CD4-positive, alpha-beta memory T cell (primary cell): ENCODE data around the gene CDC42BPB. TPM values are rescaled to one million over a fixed set of nuclear protein-coding genes. Genes with fewer than 3 reads are reported as not detected.

ENCODE experiments used
- CTCF ChIA-PET: fragments of 350-600 bp; sonication (Branson Sonifier 250); formaldehyde crosslinking; loops from one replicate; lab custom pipeline; 2021; ENCODE audit warnings: inconsistent platforms; ENCODE audit not compliant: partially characterized antibody; lab: Charles Lee
- POLR2A ChIA-PET: fragments of 350-600 bp; sonication (Branson Sonifier 250); formaldehyde crosslinking; loops from one replicate; lab custom pipeline; 2021; ENCODE audit not compliant: partially characterized antibody; lab: Charles Lee
- DNase-seq, 5 donors: peaks; one replicate each; pipeline versions ENCODE4 v3.0.0 to v3.0.0-alpha.2; 2020 to 2022; ENCODE audit warnings: mixed read lengths in 1 of 5
- H3K27ac ChIP-seq: one replicate; pipeline ENCODE4 v1.7.0; 2013; ENCODE audit warnings: low read depth, low read length
- H3K27me3 ChIP-seq: 2 replicates; pipeline ENCODE4 v1.7.0; 2013; ENCODE audit warnings: mild to moderate bottlenecking, low read length, moderate library complexity; ENCODE audit not compliant: insufficient read depth
- H3K36me3 ChIP-seq: 2 replicates; pipeline ENCODE4 v1.7.0; 2013; ENCODE audit warnings: mild to moderate bottlenecking, low read length, moderate library complexity; ENCODE audit not compliant: insufficient read depth
- H3K4me1 ChIP-seq: 2 replicates; pipeline ENCODE4 v1.7.0; 2013; ENCODE audit warnings: mild to moderate bottlenecking, low read length, moderate library complexity; ENCODE audit not compliant: insufficient read depth
- H3K4me3 ChIP-seq, 2 donors: one replicate each; pipeline ENCODE4 v1.7.0; 2013; ENCODE audit warnings: low read length in 2 of 2, mild to moderate bottlenecking in 1 of 2
- H3K9me3 ChIP-seq, 2 donors: one replicate each; pipeline ENCODE4 v1.7.0; 2013; ENCODE audit warnings: low read length in 2 of 2, control low read depth in 1 of 2; ENCODE audit not compliant: control insufficient read depth in 1 of 2
- H3K27ac Mint-ChIP-seq, 7 donors: one replicate each; pipeline ENCODE4 v1.8.0; 2020 to 2021; ENCODE audit warnings: mixed read lengths in 7 of 7, mild to moderate bottlenecking in 6 of 7, inconsistent platforms in 3 of 7, moderate library complexity in 3 of 7
- H3K27me3 Mint-ChIP-seq, 2 donors: one replicate each; pipeline ENCODE4 v1.8.0; 2020 to 2021; ENCODE audit warnings: mixed read lengths in 2 of 2
- H3K36me3 Mint-ChIP-seq, 2 donors: one replicate each; pipeline ENCODE4 v1.8.0; 2020 to 2021; ENCODE audit warnings: mixed read lengths in 2 of 2, inconsistent platforms in 1 of 2, mild to moderate bottlenecking in 1 of 2
- H3K4me1 Mint-ChIP-seq, 4 donors: one replicate each; pipeline ENCODE4 v1.8.0; 2020 to 2021; ENCODE audit warnings: mixed read lengths in 4 of 4, mild to moderate bottlenecking in 1 of 4
- H3K4me3 Mint-ChIP-seq, 8 donors: one replicate each; pipeline ENCODE4 v1.8.0; 2020 to 2021; ENCODE audit warnings: mixed read lengths in 8 of 8, mild to moderate bottlenecking in 7 of 8, moderate library complexity in 6 of 8, inconsistent platforms in 3 of 8
- H3K9me3 Mint-ChIP-seq, 8 donors: one replicate each; pipeline ENCODE4 v1.8.0; 2020 to 2021; ENCODE audit warnings: mixed read lengths in 8 of 8, mild to moderate bottlenecking in 5 of 8, inconsistent platforms in 3 of 8, moderate library complexity in 1 of 8
- intact Hi-C: fragments of 100-400 bp; cut with micrococcal nuclease; formaldehyde crosslinking; loops from one replicate; pipeline ENCODE4 v1.15.1; 2023
- polyA plus RNA-seq, 2 donors: library from polyadenylated mRNA; unstranded; fragments of 300-500 nt; fragmentation: Illumina TruSeq; gene quantifications; one replicate each; pipeline ENCODE4 v1.2.3, GENCODE V29; 2021
- total RNA-seq, 2 experiments: library from RNA; stranded (reverse); gene quantifications; one replicate each; pipeline ENCODE4 v1.2.3, GENCODE V29; 2021

CDC42BPB gene
- total and polyA plus RNA-seq, 4 experiments from 2014 or later: 0.02 to 8.4 (median 4.1) TPM

DNA sequence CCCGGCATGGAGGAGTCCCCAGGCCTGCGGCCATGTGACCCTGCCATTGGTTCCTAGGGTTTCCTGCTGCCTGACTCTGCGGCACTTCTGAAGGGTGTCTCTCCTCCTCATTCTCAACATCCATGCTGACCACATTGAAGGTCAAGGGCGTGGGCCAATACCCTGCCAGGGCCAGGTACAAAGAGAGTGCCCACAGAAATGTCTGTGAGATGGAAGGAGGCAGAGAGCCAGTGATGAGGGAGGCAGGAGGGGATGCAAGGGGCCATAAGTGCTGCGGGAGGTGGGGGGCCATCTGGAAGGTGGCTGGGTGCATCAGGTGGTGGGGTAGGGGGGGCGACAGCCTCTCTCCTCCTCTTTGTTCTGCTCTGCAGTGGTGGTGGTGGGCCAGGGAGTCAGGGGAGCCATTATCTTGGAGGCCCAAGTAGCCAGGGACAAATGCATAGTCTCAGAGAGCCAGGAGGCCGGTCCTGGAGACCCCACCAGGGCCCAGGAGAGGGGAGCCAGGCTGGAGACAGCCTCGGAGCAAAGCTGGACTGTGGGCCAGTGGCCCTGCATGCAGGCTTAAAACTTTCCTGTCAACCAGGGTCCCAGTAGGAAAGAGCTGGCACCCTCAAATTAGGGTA lies 13.0 kb upstream of the CDC42BPB start:
- Histone ChIP-seq H3K9me3 (no peaks in the 10 kb centered on the region), H3K27me3 (no peaks in the 10 kb centered on the region), H3K4me3 (no peak overlapping the region), H3K27ac (no peak overlapping the region), H3K36me3 (no peaks in the 10 kb centered on the region), H3K4me1 (peaks cover 5% of the 10 kb centered on the region)
- H3K9me3 Mint-ChIP-seq: no peaks in the 10 kb centered on the region
- POLR2A ChIA-PET: no interaction called here
- H3K4me1 Mint-ChIP-seq: peaks cover 0 to 5% (median 0%) of the 10 kb centered on the region in 4 donors
- H3K4me3 Mint-ChIP-seq: no peak overlapping the region
- no peaks in the 10 kb centered on the region for H3K36me3 Mint-ChIP-seq
- H3K27me3 Mint-ChIP-seq: peaks cover 1 to 4% of the 10 kb centered on the region in 2 donors
- H3K27ac Mint-ChIP-seq: no peak overlapping the region
- no peak for DNase-seq
- intact Hi-C loops: no loop called here
- CTCF ChIA-PET: no interaction called here

- CTCF ChIA-PET: interaction anchor here (1.0 to 1.7 kb wide), 3 partner anchors 9 to 36 kb away, joined by 3 to 4 read pairs (median 3); no protein-coding TSS in a partner anchor
These were observed 11.2 kb upstream of the CDC42BPB start for GRCh38 chr14:103068351-103069073.

DNA sequence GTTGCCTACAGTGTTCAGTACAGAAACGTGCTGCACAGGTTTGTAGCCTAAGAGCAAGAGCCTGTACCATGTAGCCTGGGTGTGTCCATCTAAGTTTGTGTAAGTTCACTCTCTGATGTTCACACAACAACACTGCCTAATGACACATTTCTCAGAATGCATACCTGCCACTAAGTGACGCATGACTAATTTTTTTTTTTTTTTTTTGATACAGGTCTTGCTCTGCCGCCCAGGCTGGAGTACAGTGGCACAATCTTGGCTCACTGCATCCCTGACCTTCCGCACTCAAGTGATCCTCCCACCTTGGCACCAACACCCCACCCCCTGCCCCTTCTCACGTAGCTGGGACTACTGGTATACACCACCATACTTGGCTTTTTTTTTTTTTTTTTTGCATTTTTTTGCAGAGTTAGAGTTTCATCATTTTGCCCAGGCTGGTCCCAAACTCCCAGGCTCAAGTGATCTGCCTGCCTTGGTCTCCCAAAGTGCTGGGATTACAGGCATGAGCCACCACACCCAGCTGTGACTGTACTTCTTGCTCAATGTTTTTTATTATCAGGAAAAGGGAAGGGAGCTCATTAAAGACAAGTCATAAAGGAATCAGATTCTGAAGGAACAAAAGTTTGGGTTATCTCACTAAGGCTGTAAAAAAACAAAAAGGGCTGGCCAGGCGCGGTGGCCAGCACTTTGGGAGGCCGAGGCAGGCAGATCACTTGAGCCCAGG lies 10.0 kb upstream of the CDC42BPB start:
- intact Hi-C loops: no loop called here
- Mint-ChIP-seq H3K4me1 (no peaks in the 10 kb centered on the region), H3K9me3 (no peaks in the 10 kb centered on the region), H3K27me3 (peaks cover 1% of the 10 kb centered on the region in 2 donors), H3K36me3 (no peaks in the 10 kb centered on the region), H3K4me3 (no peak overlapping the region), H3K27ac (no peak overlapping the region)
- DNase-seq: no peak
- H3K4me3 ChIP-seq: no peak overlapping the region
- no peaks in the 10 kb centered on the region for H3K4me1 ChIP-seq
- ChIA-PET POLR2A (no interaction called here), CTCF (interaction anchor here (0.8 to 1.7 kb wide), 3 partner anchors 10 to 38 kb away, joined by 3 to 4 read pairs (median 3); no protein-coding TSS in a partner anchor)
- H3K27me3 ChIP-seq: no peaks in the 10 kb centered on the region
- no peaks in the 10 kb centered on the region for H3K36me3 ChIP-seq
- no peaks in the 10 kb centered on the region for H3K9me3 ChIP-seq
- no peak overlapping the region for H3K27ac ChIP-seq

More at GRCh38 chr14:103068351-103069073, 11.2 kb upstream of the CDC42BPB start:
- Histone ChIP-seq H3K27me3 (no peaks in the 10 kb centered on the region), H3K9me3 (no peaks in the 10 kb centered on the region), H3K4me1 (no peaks in the 10 kb centered on the region), H3K4me3 (no peak overlapping the region), H3K27ac (no peak overlapping the region), H3K36me3 (no peaks in the 10 kb centered on the region)
- POLR2A ChIA-PET: no interaction called here
- intact Hi-C loops: no loop called here
- Mint-ChIP-seq H3K27me3 (peaks cover 1% of the 10 kb centered on the region in 2 donors), H3K4me1 (no peaks in the 10 kb centered on the region), H3K9me3 (no peaks in the 10 kb centered on the region), H3K4me3 (no peak overlapping the region), H3K27ac (no peak overlapping the region), H3K36me3 (no peaks in the 10 kb centered on the region)
- no peak for DNase-seq

- no peak for DNase-seq
- no peaks in the 10 kb centered on the region for H3K36me3 ChIP-seq
- ChIA-PET CTCF (no interaction called here), POLR2A (no interaction called here)
- H3K27ac Mint-ChIP-seq: no peak overlapping the region
- H3K4me1 Mint-ChIP-seq: no peaks in the 10 kb centered on the region
- no peaks in the 10 kb centered on the region for H3K4me1 ChIP-seq
- no peaks in the 10 kb centered on the region for H3K9me3 ChIP-seq
- no peaks in the 10 kb centered on the region for H3K9me3 Mint-ChIP-seq
- H3K4me3 Mint-ChIP-seq: no peak overlapping the region
- H3K36me3 Mint-ChIP-seq: no peaks in the 10 kb centered on the region
- no peaks in the 10 kb centered on the region for H3K27me3 ChIP-seq
- no peak overlapping the region for H3K4me3 ChIP-seq
- intact Hi-C loops: no loop called here
- no peak overlapping the region for H3K27ac ChIP-seq
- peaks cover 1% of the 10 kb centered on the region in 2 donors for H3K27me3 Mint-ChIP-seq
These were observed 9.1 kb upstream of the CDC42BPB start for GRCh38 chr14:103066399-103066798.

DNA sequence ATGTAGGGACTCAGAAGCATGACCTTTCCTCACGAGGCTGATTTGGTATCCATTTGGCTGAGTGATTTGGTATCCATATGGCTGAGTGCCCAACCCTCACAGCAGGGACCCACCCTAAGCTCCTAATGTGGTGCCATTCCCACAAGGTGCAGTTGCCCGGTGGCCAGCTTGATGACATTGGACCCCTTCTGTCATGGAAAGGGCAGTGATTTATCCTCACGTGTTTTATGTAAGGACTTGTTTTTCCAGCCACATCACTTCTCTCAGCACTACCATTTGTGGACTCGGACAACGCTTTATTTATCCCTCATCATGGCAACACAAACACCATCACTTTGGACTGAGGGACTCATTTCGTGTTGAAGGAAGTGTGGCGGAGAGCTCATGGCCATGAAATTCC lies 8.5 kb upstream of the CDC42BPB start:
- DNase-seq: no peak
- H3K27ac Mint-ChIP-seq: no peak overlapping the region
- H3K27me3 Mint-ChIP-seq: peaks cover 1% of the 10 kb centered on the region in 2 donors
- H3K36me3 Mint-ChIP-seq: no peaks in the 10 kb centered on the region
- intact Hi-C loops: no loop called here
- Histone ChIP-seq H3K9me3 (no peaks in the 10 kb centered on the region), H3K4me1 (no peaks in the 10 kb centered on the region), H3K27me3 (no peaks in the 10 kb centered on the region), H3K36me3 (no peaks in the 10 kb centered on the region), H3K4me3 (no peak overlapping the region), H3K27ac (no peak overlapping the region)
- CTCF ChIA-PET: interaction anchor here (0.5 kb wide), 1 partner anchor 37 kb away, joined by 3 read pairs; no protein-coding TSS in a partner anchor
- H3K4me3 Mint-ChIP-seq: no peak overlapping the region
- POLR2A ChIA-PET: no interaction called here
- H3K9me3 Mint-ChIP-seq: no peaks in the 10 kb centered on the region
- no peaks in the 10 kb centered on the region for H3K4me1 Mint-ChIP-seq

- H3K4me3 ChIP-seq: no peak overlapping the region
- H3K36me3 Mint-ChIP-seq: no peaks in the 10 kb centered on the region
- H3K4me3 Mint-ChIP-seq: no peak overlapping the region
- H3K9me3 ChIP-seq: no peaks in the 10 kb centered on the region
- peaks cover 1% of the 10 kb centered on the region in 2 donors for H3K27me3 Mint-ChIP-seq
- no peak for DNase-seq
- no peaks in the 10 kb centered on the region for H3K27me3 ChIP-seq
- no peaks in the 10 kb centered on the region for H3K9me3 Mint-ChIP-seq
- intact Hi-C loops: no loop called here
- no peak overlapping the region for H3K27ac Mint-ChIP-seq
- no peaks in the 10 kb centered on the region for H3K36me3 ChIP-seq
- POLR2A ChIA-PET: no interaction called here
- H3K27ac ChIP-seq: no peak overlapping the region
- no peaks in the 10 kb centered on the region for H3K4me1 ChIP-seq
- CTCF ChIA-PET: interaction anchor here (0.5 kb wide), 1 partner anchor 38 kb away, joined by 3 read pairs; no protein-coding TSS in a partner anchor
- no peaks in the 10 kb centered on the region for H3K4me1 Mint-ChIP-seq
These were observed 7.6 kb upstream of the CDC42BPB start for GRCh38 chr14:103064978-103065377.

GRCh38 chr14:103064436-103064835 lies 7.1 kb upstream of the CDC42BPB start:
- H3K27me3 Mint-ChIP-seq: peaks cover 0 to 1% of the 10 kb centered on the region in 2 donors
- no peak for DNase-seq
- no peaks in the 10 kb centered on the region for H3K4me1 Mint-ChIP-seq
- H3K4me3 Mint-ChIP-seq: no peak overlapping the region
- no peaks in the 10 kb centered on the region for H3K36me3 Mint-ChIP-seq
- POLR2A ChIA-PET: no interaction called here
- H3K9me3 Mint-ChIP-seq: no peaks in the 10 kb centered on the region
- no peaks in the 10 kb centered on the region for H3K36me3 ChIP-seq
- H3K27me3 ChIP-seq: no peaks in the 10 kb centered on the region
- H3K4me3 ChIP-seq: no peak overlapping the region
- no peaks in the 10 kb centered on the region for H3K9me3 ChIP-seq
- no peak overlapping the region for H3K27ac Mint-ChIP-seq
- intact Hi-C loops: no loop called here
- H3K27ac ChIP-seq: no peak overlapping the region
- no peaks in the 10 kb centered on the region for H3K4me1 ChIP-seq
- CTCF ChIA-PET: no interaction called here
